SHP77 (cell line): ENCODE measurements around the gene SCNN1B.
"Not testable (repeated sequence)": the region's sequence is repeated elsewhere in the genome, so short reads cannot be mapped to it uniquely, and the experiment has no call there.

Experiments used
- DNase-seq, 2 experiments: peaks; one replicate each; lab custom pipeline; 2025; lab: John Stamatoyannopoulos, UW

The SCNN1B gene

DNA sequence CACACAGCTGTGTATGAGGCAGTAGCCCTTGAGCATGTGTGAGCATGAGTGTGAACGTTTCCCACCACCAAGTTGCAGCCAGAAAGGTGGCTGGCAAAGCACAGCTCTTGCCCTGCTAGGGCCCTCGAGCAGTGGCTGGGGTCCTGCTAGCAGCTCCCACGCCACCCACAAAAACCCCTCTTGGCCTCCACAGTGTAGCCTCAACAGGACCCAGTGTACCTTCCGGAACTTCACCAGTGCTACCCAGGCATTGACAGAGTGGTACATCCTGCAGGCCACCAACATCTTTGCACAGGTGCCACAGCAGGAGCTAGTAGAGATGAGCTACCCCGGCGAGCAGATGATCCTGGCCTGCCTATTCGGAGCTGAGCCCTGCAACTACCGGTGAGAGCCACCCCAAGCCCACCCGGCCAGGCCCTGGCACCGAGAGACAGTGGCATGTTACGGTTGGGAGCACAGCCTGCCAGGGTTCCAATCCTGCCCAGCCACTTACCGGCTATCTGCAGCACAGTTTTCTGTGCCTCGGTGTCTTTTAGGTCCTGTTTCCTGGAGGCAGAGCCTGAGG is 53.1 kb downstream of the SCNN1B start:
- DNase-seq: no peak

DNA sequence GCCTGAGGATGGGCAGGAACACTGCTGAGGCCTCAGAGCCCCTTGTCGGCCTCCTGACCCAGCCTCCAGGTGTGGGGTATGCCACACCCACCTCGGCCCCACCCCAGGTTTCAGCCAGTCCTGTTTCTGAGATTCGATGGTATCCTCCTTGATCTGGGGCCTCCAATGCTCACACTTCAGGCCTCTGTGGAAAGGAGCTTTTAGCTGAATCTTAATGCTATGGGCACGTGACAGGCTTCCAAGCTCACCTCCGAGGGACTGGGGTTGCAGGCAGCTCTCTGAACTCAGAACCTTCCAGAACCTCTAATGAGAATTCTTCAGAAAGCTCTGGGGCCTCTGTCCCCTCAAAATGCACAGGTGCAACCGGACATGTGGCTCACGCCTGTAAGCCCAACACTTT is 54.8 kb downstream of the SCNN1B start:
- no peak for DNase-seq

DNA sequence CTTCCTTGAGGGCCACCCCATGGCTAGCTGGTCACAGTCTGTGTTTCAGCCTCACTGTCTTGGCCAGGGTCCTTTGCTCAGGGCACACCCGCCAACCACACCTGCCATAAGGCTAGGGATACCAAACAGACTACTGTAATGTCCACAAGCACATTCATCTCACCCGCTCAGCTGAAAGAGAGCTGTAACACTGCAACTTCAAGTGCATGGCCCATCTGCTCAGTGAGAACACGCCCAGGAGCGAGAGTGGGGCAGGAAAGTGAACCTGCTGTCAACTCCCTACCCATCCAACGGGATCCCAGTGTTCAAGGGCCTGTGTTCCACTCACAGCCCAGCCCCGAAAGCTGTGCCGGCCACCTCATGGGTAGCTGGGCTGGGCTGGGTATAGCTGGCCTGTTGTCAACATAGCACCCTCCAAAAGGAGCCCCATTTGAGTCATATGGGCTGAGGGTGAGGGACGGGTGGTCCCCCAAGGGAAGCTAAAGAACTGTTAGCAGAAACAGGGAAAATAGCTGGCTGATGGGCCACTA is 55.7 kb downstream of the SCNN1B start:
- DNase-seq: peak in 1 of 2 experiments; percentile 39

DNA sequence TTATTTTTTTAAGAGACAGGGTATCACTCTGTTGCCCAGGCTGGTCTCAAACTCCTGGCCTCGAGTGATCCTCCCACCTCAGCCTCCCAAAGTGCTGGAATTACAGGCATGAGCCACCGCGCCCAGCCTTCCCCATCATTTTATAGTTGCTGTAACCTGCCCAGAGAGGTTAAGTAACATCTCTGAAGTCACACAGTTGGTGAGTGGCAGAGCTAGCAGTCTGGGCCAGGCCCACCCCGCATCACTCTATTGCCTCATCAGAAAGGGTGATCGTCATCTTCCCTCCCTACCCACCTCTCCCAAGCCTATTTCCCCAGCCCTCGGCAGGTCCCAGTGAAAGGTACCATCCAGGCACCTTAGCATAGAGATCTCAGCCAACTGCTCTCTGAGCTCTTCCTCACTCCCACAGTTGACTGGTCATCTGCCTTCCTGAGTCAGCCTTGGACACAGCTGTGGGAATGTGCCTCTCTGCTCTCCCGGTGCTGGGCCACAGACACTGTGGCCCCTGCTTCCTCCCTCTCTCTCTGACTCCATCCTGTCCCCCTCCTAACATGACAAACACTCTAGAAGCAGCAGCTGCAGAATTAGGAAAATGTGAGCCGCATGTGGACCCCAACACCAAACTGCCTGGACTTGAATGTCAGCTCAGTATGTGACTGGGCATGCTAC is 57.1 kb downstream of the SCNN1B start:
- DNase-seq: no peak

DNA sequence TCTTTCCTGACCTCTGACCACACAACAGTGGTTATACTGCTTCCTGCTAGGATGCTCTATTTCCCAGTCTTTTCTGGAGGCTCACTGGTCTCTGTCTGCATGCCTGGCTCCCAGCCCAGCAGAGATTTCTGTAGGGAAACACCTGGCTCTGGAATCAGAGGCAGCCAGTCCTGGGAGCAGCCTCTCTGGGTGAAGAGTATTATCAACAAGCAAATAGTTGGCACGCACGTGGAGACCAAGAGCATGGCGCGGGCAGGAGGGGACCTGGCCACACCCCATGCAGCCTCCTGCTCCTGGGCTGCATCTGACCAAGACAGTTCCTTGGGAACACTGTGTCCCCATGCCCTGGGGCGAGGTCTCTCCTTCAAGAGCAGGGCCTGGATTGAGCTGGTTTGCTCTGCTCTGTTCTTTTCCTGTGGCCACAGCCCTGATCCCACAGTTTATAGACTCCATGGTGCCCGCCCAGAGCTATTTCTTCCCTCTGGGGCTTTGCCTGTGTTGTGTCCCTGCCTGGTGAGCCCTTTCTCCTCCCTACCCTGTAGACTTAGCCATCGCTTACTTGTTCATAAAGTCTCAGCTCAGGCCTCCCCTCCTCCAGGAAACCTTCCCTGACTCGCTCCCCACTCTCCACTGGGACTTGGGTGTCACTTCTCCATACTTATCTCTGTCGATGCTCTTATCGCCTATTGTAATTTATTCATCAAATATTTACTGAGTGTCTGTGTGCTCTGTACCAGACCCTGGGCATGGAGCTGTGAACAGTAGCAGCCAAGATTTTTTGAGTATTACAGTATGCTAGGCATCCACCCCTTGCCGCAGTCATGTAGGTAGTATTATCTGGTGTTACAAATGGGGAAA is 60.6 kb downstream of the SCNN1B start:
- DNase-seq: peak; percentile 64 to 67

DNA sequence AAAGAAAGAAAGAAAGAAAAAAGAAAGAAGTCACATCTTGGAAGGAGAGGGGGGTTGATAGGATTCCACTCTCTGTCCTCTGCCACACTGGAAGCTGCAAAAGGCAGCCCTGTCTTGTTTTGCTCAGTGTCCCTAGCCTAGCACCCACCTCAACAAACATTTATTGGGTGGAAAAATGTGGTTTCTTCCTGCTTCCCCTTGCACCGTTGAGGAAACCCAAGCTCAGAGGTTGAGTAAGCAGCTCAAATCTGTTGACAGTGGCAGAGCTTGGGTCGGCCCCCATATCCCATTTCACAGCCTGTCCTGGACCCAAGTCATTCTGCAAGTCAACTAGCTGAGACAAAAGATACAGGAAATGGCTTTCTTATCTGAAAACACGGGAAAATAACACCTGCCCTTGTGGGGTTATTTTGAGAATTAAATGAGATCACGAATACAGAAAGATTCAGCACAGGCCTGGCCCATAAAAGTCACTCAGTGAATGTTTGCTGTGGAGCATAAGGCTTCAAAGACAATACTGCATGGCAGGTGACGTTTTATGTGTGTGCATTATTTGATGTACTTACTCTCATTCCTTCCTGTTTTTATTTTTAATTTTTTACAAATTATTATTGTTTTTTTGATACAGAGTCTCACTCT is 63.6 kb downstream of the SCNN1B start:
- DNase-seq: no peak

DNA sequence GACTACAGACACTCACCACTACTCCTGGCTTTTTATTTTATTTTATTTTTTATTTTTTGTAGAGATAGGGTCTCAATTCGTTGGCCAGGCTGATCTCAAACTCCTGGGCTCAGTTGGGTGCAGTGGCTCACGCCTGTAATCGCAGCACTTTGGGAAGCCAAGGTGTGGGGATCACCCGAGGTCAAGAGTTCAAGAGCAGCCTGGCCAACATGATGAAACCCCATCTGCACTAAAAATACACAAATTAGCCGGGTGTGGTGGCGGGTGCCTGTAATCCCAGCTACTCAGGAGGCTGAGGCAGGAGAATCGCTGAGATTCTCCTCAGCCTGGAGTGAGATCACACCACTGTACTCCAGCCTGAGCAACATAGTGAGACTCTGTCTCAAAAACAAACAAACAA is 64.2 kb downstream of the SCNN1B start:
- not testable (repeated sequence) for DNase-seq

DNA sequence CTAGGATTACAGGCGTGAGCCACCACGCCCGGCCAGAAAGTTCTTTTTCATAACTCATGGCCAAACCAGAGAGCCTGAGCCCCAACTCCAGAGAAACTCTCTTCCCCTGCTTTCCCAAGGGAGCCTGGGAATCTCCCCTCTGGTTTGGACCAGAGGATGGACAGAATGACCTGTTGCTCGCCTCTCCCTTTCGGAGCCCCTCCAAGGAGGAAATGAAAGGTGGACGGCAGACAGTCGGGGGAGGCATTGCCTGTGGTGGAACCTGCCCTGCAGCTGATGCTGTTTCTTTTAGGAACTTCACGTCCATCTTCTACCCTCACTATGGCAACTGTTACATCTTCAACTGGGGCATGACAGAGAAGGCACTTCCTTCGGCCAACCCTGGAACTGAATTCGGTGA is 65.5 kb downstream of the SCNN1B start:
- DNase-seq: no peak

DNA sequence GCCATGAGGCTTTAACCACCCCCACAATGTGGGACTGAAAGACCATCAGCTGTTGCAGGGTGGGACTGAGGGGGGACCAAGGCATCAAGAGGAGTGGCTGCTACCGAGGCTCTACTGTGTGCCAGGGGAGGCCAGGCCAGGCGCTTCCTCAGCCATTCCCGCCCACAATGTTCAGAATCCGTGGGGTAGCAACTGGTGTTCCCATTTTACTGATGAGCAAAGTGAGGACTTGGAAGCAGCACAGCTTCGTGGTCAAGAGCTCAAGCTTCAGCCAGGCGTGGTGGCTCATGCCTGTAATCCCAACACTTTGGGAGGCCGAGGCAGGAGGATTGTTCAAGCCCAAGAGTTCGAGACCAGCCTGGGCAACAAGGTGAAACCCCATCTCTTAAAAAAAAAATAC is 65.9 kb downstream of the SCNN1B start:
- DNase-seq: no peak

DNA sequence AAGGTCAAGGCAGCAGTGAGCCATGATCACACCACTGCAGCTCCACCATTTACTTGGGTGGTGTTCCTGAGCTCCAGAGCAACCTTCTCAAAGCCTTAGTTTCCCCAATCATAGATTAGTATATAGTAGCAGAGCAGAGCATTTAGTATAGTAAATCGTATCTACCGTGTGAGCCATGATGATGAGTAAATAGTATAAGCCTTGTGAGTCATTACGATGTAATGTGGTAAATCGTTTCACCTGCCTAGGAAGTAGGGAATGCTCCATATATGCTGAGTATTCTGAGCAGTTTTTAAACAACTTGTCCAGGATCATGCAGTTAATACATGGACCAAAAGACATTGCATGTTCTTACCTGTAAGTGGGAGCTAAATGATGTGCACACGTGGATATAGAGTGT is 66.4 kb downstream of the SCNN1B start:
- DNase-seq: no peak

DNA sequence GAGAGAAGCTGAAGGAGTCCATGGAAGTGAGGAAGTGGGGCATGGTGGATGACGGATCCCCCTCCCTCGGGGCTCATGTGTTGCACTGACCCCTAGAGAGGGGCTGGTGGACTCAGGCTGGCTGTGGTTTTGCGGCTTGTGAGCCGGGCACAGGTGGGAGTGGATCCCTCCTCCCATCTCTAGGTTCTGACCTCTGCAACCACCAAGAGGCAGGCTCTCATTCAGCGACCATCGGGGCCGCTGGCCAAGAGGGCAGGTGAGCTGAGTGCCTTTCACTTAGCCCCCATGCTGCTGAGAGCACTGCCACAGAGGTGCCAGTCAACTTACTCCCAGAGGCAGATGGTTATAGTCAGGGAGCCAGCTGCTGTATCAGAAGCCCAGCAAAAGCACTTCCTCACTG is 67.3 kb downstream of the SCNN1B start:
- no peak for DNase-seq

DNA sequence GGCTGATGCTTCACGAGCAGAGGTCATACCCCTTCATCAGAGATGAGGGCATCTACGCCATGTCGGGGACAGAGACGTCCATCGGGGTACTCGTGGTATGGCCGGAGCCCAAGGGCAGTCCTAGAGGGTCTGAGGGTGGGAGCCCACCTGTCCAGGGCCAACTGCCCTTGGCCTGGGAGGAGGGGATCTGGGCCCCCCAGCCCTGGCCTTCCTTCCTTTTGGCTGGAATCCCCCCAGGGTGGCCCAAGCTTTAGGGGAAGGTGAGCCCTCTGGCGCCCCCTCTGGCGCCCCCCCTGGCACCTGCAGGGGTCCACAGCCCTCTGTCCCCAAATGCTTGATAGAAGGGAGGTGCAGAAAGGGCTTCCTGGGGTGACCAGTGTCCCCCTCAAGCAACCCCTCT is 69.3 kb downstream of the SCNN1B start:
- DNase-seq: no peak

DNA sequence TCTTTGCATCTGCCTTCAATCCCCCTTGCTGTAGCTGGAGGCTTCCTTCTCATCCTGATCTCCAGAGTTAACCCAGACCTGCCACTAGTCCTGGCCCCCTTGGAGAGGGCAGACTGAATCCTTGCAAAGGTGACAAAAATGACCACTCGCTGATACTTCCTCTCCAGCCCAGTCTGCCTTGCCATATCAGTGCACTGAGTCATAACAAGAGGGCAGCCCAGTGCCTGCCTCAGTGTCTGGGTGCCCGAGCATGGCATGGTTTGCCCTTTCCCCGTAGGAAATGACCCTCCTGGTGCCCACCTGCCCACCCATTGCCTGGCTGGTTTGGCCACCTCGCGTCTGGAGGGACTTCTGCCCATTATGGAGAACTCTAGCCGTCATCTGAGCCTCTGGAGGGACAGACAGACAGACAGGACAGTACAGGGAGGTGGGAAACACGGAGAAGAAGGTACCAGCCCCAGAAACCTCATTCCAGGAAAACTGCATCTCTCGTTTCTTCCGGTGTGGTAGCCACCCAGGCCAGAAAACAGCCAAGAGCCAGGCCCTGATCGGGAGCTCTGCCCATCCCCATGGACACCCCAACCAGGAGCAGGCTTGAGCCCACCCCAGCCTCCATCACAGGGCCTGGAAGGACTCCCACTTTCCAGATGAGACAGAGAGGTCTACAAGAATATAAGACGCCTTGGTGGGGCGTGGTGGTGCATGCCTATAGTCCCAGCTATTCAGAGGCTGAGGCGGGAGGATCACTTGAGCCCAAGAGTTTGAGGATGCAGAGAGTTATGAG is 71.5 kb downstream of the SCNN1B start:
- DNase-seq: no peak

DNA sequence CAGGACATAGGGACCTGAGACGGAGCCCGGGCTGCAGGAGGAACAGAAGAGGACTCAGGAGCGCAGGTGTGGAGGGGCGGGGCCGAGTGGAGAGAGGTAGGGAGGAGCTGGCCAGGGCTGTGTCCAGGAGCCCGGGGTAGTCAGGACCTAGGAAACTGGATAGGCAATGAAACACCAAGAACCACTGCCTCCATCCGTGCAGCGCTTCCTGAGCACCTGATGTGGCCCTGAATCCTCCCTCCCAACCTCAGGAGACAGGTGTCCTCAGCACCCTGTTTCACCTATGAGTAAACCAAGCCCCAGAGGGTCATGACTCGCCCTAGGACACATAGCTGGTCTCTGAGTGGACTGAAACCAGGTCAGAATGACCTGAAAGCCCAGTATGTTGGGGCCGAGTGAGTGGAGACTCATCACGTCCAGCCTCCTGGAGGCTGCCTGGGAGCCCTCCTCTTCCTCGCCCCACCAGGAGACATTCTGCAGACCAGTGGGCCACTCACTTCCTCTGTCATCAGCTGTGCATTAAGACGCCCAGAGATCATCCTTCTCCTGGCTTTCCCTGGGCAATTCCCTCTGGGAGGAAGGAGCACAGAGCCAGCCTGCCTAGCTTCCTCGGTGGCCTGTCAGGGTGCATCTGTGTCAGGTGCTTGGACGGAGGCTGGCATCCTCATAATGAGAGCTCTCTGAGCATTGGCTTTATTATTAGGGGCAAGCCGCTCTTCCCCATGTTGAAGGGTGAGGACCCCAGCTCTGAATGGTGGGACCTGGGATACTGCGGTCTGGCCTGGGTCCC is 72.8 kb downstream of the SCNN1B start:
- DNase-seq: no peak

DNA sequence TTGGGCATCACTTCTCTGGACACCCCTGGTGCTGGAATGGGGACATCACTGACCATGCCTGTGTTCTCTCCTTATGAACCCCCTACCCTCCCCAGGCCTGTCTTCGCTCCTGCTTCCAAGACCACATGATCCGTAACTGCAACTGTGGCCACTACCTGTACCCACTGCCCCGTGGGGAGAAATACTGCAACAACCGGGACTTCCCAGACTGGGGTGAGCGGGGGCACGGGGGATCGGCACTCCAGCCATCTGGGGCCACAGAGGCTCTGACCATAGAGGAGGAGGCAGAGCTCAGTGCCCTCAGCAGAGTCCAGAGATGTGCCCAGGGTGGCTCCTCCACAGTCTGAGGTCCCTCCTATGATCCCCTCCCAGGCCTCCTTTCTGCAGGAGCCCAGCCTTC is 73.5 kb downstream of the SCNN1B start:
- DNase-seq: no peak

DNA sequence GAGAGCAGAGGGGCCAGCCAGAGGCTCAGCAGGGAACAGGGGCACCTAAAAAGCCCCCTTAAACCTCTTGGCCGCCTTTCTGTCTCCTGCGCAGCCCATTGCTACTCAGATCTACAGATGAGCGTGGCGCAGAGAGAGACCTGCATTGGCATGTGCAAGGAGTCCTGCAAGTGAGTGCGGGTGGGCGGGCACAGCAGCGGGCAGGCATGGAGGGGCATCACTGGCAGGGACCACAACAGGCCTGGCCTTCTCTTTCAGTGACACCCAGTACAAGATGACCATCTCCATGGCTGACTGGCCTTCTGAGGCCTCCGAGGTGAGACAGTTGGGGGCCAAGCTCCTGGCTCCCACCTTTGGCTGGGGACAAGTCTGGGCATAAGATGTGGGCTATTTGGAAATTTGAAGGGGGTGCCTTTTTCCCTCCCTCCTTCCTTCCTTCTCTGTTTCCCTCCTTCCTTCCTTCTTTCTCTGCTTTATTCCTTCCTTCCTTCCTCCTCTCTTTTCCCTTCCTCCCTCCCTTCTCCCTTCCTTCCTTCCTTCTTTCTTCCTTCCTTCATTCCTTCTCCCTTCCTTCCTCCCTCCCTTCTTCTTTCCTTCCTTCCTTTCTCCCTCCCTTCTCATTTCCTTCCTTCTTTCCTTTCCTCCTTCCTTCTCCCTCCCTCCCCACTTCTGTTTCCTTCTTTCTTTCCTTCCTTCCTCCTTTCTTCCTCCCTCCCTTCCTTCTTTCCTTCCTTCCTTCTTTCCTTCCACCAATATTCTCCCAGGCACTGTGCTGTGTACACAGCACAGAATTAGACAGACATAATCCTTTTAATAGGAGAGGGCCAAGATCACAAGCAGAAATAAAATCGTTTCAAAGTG is 75.2 kb downstream of the SCNN1B start:
- no peak for DNase-seq

DNA sequence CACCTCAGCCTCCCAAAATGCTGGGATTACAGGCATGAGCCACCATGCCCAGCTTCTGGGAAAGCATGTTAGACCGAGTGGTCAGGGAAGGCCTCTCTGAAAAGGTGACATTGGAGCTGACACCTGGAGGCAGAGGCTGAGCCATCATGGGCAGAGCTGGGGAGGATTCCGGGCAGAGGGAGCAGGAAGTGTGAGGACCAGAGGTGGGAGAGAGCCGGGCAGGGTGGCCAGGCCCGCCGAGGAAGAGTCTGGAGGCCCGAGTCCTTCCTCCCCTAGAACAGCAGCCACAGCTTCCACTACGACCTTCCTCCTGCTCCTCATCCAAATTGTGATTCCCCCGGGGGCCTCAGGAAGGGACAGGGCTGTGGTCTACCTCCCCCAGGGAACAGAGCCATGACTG is 76.2 kb downstream of the SCNN1B start:
- no peak for DNase-seq

DNA sequence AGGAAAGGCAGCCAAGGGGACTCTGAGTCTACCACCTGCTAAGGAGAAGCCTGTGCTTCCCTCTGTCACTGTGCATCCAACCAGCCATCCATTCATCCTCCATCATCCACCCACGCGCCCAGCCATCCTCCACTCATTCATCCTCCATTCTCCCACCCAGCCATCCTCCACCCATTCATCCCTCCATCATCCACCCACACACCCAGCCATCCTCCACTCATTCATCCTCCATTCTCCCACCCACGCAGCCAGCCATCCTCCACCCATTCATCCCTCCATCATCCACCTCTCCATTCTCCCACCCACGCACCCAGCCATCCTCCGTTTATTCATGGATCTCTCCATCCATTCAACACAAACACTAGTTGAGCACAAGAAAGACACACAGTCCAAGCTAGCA is 76.8 kb downstream of the SCNN1B start:
- no peak for DNase-seq

DNA sequence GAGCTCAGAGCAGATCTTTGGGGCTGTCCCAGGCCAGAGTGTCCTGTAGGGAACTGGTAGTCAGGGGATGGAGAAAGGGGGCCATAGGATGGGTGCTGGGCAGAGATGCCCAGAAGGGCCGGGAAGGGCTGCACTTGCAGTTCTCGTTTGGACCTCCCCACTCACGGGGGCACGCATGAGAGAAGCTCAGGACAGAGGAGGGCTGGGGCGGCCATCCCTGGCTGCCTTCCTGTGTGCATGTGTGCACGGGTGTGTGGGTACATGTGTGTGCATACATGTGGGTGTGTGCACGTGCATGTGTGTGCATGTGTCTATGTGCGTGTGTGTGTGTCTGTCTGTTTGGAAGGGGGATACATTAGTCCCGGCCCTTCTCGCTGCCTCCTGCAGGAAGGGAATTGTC is 77.6 kb downstream of the SCNN1B start:
- DNase-seq: no peak

DNA sequence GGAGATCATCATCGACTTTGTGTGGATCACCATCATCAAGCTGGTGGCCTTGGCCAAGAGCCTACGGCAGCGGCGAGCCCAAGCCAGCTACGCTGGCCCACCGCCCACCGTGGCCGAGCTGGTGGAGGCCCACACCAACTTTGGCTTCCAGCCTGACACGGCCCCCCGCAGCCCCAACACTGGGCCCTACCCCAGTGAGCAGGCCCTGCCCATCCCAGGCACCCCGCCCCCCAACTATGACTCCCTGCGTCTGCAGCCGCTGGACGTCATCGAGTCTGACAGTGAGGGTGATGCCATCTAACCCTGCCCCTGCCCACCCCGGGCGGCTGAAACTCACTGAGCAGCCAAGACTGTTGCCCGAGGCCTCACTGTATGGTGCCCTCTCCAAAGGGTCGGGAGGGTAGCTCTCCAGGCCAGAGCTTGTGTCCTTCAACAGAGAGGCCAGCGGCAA is 78.4 kb downstream of the SCNN1B start:
- DNase-seq: no peak
